Activated naive CD4-positive, alpha-beta T cell (primary cell): ENCODE measurements around the gene PLK3.
"Not testable (repeated sequence)": the region's sequence is repeated elsewhere in the genome, so short reads cannot be mapped to it uniquely, and the experiment has no call there.

ENCODE experiments used
- DNase-seq, 4 experiments: peaks; one replicate each; lab custom pipeline; 2025; lab: John Stamatoyannopoulos, UW

PLK3 gene

DNA sequence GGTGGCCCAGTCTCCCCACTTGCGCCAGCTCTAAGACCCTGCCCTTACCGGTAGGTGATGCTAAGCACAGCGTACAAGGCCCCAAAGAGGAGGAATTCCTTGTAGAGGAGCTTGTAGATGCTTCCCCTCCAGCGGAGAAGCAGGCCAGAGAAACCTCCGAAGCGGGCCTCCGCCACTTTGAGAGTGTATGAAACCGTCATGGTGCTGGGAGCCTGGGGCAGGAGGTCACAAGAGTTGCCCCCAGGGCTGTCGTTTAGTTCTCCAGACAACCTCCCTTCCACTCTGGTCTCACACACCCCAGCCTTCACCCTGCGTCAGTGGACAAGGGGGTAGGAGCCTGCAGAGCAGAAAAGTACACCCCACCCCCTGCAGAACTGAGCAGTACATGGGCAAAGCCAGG is 12.7 kb upstream of the PLK3 start:
- no peak for DNase-seq

- DNase-seq: no peak
Observed at GRCh38 chr1:44788120-44788860, 11.9 kb upstream of the PLK3 start, which contains the start of gene BEST4. TSS of gene BEST4 (minus strand) at chr1:44788170. CDS start at chr1:44787705, 465 bp downstream.

DNA sequence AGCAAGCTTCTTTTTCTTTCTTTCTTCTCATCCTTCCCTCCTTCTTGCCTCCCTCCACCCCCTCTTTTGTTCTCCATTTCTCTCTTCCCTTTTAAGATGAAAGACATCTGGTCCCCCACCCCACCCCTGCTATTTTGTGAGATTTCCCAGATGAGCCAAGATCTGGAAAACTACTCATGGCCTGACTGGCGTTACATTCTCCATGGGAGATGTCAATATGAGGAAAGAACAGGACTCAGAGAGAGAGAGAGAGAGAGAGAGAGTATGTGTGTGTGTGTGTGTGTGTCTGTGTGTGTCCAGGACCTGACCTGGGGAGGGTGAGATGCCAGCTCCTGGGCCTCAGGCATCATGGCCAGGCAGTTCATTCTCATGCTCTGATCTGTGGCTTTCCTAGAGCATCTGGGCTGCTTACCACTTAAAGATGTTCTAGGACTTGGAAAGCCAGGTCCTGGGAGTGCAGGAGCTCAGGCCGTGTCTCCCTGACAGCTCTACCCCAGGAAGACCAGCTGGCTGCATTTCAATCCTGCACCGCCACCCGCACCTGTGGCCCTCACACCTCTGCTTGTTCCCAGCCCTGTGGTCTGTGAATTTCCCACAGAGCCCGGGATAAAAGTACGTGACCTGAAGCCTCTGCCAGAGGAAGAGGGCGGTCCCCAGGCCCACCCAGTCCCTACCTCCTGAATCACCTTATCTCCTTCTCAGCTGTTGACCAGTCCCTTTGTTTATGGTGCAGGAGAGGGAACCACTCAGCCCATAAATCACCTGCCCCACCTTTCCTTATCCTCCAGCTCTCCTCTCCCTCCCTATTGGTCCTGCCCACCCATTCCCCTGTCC is 9.0 kb upstream of the PLK3 start:
- no peak for DNase-seq

DNA sequence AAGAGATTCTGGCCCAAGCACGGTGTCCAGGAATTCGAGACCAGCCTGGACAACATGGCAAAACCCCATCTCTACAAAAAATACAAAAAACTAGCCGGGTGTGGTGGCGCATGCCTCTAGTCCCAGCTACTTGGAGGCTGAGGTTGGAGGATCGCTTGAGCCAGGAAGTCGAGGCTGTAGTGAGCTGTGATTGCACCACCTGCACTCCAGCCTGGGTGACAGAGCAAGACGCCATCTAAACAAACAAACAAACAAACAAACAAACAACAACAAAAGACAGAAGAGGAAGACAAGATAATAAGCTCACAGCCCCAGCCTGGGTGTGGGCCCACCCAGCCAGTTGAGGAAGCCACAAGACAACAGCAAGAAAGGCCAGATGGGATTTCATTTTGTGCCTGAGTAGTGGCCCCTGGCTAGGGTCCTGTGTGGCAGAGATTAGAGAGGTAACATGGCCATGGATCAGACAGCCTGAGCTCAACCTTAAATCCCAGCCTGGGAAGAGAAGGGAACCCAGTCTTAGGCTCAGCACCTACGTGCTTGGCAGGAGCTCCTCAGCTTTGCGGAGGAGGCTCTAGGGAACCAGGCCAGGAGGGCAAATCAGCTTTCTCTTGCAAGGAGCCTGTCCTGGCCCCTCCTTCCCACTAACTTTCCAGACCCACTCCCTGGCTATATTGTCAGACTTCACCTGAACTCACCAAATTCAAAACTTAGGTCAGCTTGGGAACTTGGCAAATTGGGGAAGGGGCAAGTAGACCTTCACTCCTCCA is 7.3 kb upstream of the PLK3 start:
- DNase-seq: no peak

- not testable (repeated sequence) for DNase-seq
Observed at GRCh38 chr1:44797886-44798285, 2.3 kb upstream of the PLK3 start.

GRCh38 chr1:44798481-44799365 is 1.5 kb upstream of the PLK3 start:
- DNase-seq: no peak

DNA sequence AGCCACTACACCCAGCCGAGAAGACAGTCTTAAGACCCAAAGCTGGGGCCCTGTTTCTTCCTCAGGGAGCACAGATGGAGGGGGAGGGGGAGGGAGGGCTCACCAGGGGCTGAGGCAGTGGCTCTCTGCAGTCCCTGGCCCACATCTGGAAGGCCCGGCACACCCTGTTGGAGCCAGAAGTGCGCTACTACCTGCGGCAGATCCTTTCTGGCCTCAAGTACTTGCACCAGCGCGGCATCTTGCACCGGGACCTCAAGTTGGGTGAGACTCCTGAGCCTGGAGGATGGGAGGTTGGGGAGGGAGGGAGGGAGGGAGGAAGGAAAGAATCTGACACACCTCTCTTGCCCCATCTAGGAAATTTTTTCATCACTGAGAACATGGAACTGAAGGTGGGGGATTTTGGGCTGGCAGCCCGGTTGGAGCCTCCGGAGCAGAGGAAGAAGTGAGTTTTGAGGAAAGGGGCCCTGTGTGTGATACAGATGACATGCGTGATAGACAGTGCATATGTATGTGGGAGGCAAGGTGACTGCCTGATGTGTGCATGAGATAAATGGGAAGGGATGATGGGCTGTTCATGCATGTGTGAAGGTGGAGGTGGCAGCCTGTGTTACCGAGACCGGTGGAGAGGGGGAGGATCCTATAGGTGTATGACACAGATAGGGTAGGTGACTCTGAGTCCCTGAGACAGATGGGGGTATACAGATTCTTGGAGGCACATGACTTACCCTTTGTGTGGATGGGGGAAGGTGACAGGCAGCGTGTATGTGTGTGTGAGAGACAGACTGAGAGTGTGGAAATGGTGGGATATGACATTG is 1.5 kb downstream of the PLK3 start:
- peak in 1 of 4 experiments; percentile 15 for DNase-seq

- DNase-seq: no peak
Observed at GRCh38 chr1:44802306-44803061, 2.3 kb downstream of the PLK3 start.

DNA sequence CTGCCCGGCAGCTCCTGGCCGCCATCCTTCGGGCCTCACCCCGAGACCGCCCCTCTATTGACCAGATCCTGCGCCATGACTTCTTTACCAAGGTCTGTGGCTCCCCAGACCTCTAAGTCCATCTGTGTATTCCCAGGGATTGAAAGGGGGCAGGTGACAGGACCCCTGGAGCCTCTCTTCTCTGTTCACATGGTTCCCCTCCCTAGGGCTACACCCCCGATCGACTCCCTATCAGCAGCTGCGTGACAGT is 2.8 kb downstream of the PLK3 start:
- DNase-seq: no peak

- DNase-seq: no peak
Observed at GRCh38 chr1:44803312-44804095, 3.3 kb downstream of the PLK3 start.

- DNase-seq: no peak
Observed at GRCh38 chr1:44805311-44806024, 5.3 kb downstream of the PLK3 start.

GRCh38 chr1:44806025-44806703 is 6.0 kb downstream of the PLK3 start:
- no peak for DNase-seq

- DNase-seq: peak in 1 of 4 experiments; percentile 24
Observed at GRCh38 chr1:44806704-44807363, 6.7 kb downstream of the PLK3 start, which contains the start of gene DYNLT4. TSS of gene DYNLT4 (minus strand) at chr1:44807351. CDS start at chr1:44806668, 683 bp downstream.

- peak; percentile 36 to 84 (median 73) for DNase-seq
Observed at GRCh38 chr1:44807364-44808062, 7.3 kb downstream of the PLK3 start.

GRCh38 chr1:44808063-44808937 is 8.1 kb downstream of the PLK3 start, which contains the start of gene BTBD19:
TSS of gene BTBD19 (plus strand) at chr1:44808523. CDS start at chr1:44808821, 298 bp downstream.
- DNase-seq: peak in 3 of 4 experiments; percentile 48 to 66 (median 53)
